Stimulated activated CD4-positive, alpha-beta T cell treated with anti-CD3 and anti-CD28 coated beads, Interleukin-4, amount 100 ng/mL, for 1 hour (primary cell): Measurements from ENCODE around the gene KCNC4.

Experiments used
- DNase-seq: peaks from one replicate; pipeline ENCODE4 v3.0.0-alpha.2; 2020

Gene KCNC4

DNA sequence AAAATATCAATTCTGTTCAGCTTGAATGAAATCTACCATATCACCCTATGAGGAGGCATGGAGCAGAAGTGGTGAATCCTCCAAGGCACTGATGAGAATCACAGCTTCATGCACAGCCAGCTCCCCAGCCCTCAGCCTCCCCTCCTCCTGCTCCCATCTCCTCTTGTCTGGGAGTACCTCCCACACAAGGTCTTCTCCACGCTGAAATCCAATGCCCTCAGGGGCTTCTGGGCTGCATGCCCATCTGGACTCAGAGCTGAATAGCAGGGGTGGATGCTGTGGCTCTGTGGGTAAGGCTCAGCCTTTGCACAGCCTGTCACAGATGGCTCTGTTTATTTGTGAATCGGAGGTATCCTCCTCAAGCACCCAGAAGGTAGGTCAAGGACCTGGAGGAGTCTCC is 48.6 kb downstream of the KCNC4 start:
- DNase-seq: no peak

DNA sequence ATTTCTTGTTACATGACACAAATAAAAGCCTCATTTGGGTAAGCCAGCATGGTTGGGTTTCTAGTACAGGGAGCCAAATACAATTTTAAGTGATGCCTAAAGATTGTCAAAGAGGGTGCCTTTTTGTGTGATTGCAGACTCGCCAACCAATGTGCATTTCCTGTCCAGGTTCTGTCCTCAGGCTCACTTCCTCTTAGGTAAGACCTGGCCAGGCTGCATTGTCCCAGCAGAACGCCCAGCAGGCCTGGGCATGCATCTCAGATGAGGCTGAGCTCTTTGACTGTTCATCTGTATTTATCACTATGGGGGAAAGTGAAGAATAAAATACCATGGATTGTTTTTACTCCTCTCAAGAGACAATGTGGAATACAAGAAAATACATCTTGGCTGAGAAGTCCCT is 49.7 kb downstream of the KCNC4 start:
- DNase-seq: no peak
